ENCODE results near the gene DTNA. TPM values are rescaled to one million over a fixed set of nuclear protein-coding genes. Genes with fewer than 3 reads are reported as not detected.

The DTNA gene
- total and polyA plus RNA-seq, 5 experiments from 2014 or later, result not detected

GRCh38 chr18:34783501-34783900 lies 73.4 kb downstream of the DTNA start:
- POLR2A ChIA-PET, result no interaction called here
- Mint-ChIP-seq H3K36me3 (no peaks in the 10 kb centered on the region), H3K27ac (no peak overlapping the region), H3K9me3 (peaks cover 0 to 3% (median 0%) of the 10 kb centered on the region in 9 donors), H3K4me1 (peaks cover 0 to 7% (median 2%) of the 10 kb centered on the region in 4 donors), H3K4me3 (no peak overlapping the region), H3K27me3 (peaks cover 0 to 7% (median 5%) of the 10 kb centered on the region in 5 donors)
- DNase-seq (no peak), ATAC-seq (no peak)

GRCh38 chr18:34786162-34786741 lies 76.2 kb downstream of the DTNA start:
- DNase-seq, result no peak
- H3K4me1 Mint-ChIP-seq, result peaks cover 0 to 7% (median 2%) of the 10 kb centered on the region in 4 donors

GRCh38 chr18:34787931-34788532 lies 77.9 kb downstream of the DTNA start:
- DNase-seq (peak in 5 of 10 donors; percentile 9 to 40 (median 31)), ATAC-seq (peak in 1 of 2 donors; percentile 56)

More at GRCh38 chr18:34786162-34786741, 76.2 kb downstream of the DTNA start:
- Mint-ChIP-seq H3K27me3 (peaks cover 5 to 31% (median 13%) of the 10 kb centered on the region in 5 donors), H3K9me3 (no peaks in the 10 kb centered on the region), H3K36me3 (no peaks in the 10 kb centered on the region), H3K27ac (no peak overlapping the region), H3K4me3 (no peak overlapping the region)
- no peak for ATAC-seq
- POLR2A ChIA-PET, result no interaction called here

GRCh38 chr18:34789768-34790344 lies 79.8 kb downstream of the DTNA start:
- H3K4me3 Mint-ChIP-seq, result no peak overlapping the region
- ATAC-seq (no peak), DNase-seq (no peak)
- POLR2A ChIA-PET, result no interaction called here
- H3K4me1 Mint-ChIP-seq, result no peaks in the 10 kb centered on the region
- H3K27me3 Mint-ChIP-seq, result peaks cover 8 to 41% (median 13%) of the 10 kb centered on the region in 5 donors
- no peak overlapping the region for H3K27ac Mint-ChIP-seq
- H3K9me3 Mint-ChIP-seq, result peaks cover 0 to 5% (median 0%) of the 10 kb centered on the region in 9 donors
- peaks cover 0 to 5% (median 0%) of the 10 kb centered on the region in 3 donors for H3K36me3 Mint-ChIP-seq

More at GRCh38 chr18:34787931-34788532, 77.9 kb downstream of the DTNA start:
- Mint-ChIP-seq H3K27me3 (peaks cover 7 to 31% (median 13%) of the 10 kb centered on the region in 5 donors), H3K4me1 (peaks cover 0 to 7% (median 2%) of the 10 kb centered on the region in 4 donors), H3K27ac (no peak overlapping the region), H3K9me3 (peaks cover 0 to 4% (median 0%) of the 10 kb centered on the region in 9 donors), H3K36me3 (peaks cover 0 to 5% (median 0%) of the 10 kb centered on the region in 3 donors), H3K4me3 (no peak overlapping the region)
- POLR2A ChIA-PET, result no interaction called here

- ATAC-seq, result no peak
- no peak overlapping the region for H3K27ac Mint-ChIP-seq
- POLR2A ChIA-PET, result no interaction called here
- H3K4me1 Mint-ChIP-seq, result no peaks in the 10 kb centered on the region
- peaks cover 0 to 5% (median 0%) of the 10 kb centered on the region in 9 donors for H3K9me3 Mint-ChIP-seq
- peaks cover 5 to 38% (median 8%) of the 10 kb centered on the region in 5 donors for H3K27me3 Mint-ChIP-seq
- no peak for DNase-seq
- peaks cover 0 to 5% (median 0%) of the 10 kb centered on the region in 3 donors for H3K36me3 Mint-ChIP-seq
- no peak overlapping the region for H3K4me3 Mint-ChIP-seq
Observed at GRCh38 chr18:34794348-34794747, 84.2 kb downstream of the DTNA start.

GRCh38 chr18:34795070-34795732 lies 85.1 kb downstream of the DTNA start:
- no peaks in the 10 kb centered on the region for H3K4me1 Mint-ChIP-seq
- H3K27ac Mint-ChIP-seq, result no peak overlapping the region
- H3K4me3 Mint-ChIP-seq, result no peak overlapping the region
- peaks cover 0 to 5% (median 0%) of the 10 kb centered on the region in 3 donors for H3K36me3 Mint-ChIP-seq
- peaks cover 0 to 5% (median 0%) of the 10 kb centered on the region in 9 donors for H3K9me3 Mint-ChIP-seq
- ATAC-seq (no peak), DNase-seq (no peak)
- H3K27me3 Mint-ChIP-seq, result peaks cover 5 to 30% (median 7%) of the 10 kb centered on the region in 5 donors
- POLR2A ChIA-PET, result no interaction called here

GRCh38 chr18:34796035-34796657 lies 86.0 kb downstream of the DTNA start:
- Mint-ChIP-seq H3K9me3 (peaks cover 0 to 5% (median 0%) of the 10 kb centered on the region in 9 donors), H3K27ac (no peak overlapping the region), H3K4me1 (no peaks in the 10 kb centered on the region), H3K27me3 (peaks cover 2 to 21% (median 4%) of the 10 kb centered on the region in 5 donors), H3K4me3 (no peak overlapping the region), H3K36me3 (peaks cover 0 to 5% (median 0%) of the 10 kb centered on the region in 3 donors)
- ATAC-seq, result no peak
- POLR2A ChIA-PET, result no interaction called here
- DNase-seq, result no peak

GRCh38 chr18:34799291-34799690 lies 89.2 kb downstream of the DTNA start:
- H3K27me3 Mint-ChIP-seq, result peaks cover 0 to 14% (median 3%) of the 10 kb centered on the region in 5 donors
- no peak overlapping the region for H3K4me3 Mint-ChIP-seq
- H3K9me3 Mint-ChIP-seq, result no peaks in the 10 kb centered on the region
- ATAC-seq (no peak), DNase-seq (no peak)
- peaks cover 0 to 2% (median 0%) of the 10 kb centered on the region in 4 donors for H3K4me1 Mint-ChIP-seq
- H3K36me3 Mint-ChIP-seq, result no peaks in the 10 kb centered on the region
- no peak overlapping the region for H3K27ac Mint-ChIP-seq
- POLR2A ChIA-PET, result no interaction called here

- no peak overlapping the region for H3K27ac Mint-ChIP-seq
- H3K27me3 Mint-ChIP-seq, result peaks cover 0 to 16% (median 3%) of the 10 kb centered on the region in 5 donors
- H3K4me3 Mint-ChIP-seq, result no peak overlapping the region
- peaks cover 2 to 4% (median 3%) of the 10 kb centered on the region in 4 donors for H3K4me1 Mint-ChIP-seq
- ATAC-seq (no peak), DNase-seq (no peak)
- H3K36me3 Mint-ChIP-seq, result no peaks in the 10 kb centered on the region
- POLR2A ChIA-PET, result no interaction called here
- H3K9me3 Mint-ChIP-seq, result no peaks in the 10 kb centered on the region
Observed at GRCh38 chr18:34800381-34800780, 90.3 kb downstream of the DTNA start.

- Mint-ChIP-seq H3K9me3 (no peaks in the 10 kb centered on the region), H3K27ac (no peak overlapping the region), H3K4me3 (no peak overlapping the region), H3K27me3 (peaks cover 0 to 16% (median 3%) of the 10 kb centered on the region in 5 donors), H3K36me3 (no peaks in the 10 kb centered on the region), H3K4me1 (peaks cover 2 to 11% (median 7%) of the 10 kb centered on the region in 4 donors)
- ATAC-seq (no peak), DNase-seq (no peak)
- POLR2A ChIA-PET, result no interaction called here
Observed at GRCh38 chr18:34801774-34802173, 91.7 kb downstream of the DTNA start.

- Mint-ChIP-seq H3K9me3 (no peaks in the 10 kb centered on the region), H3K4me3 (no peak overlapping the region), H3K27me3 (peaks cover 0 to 16% (median 0%) of the 10 kb centered on the region in 5 donors), H3K4me1 (peaks cover 2 to 11% (median 7%) of the 10 kb centered on the region in 4 donors), H3K27ac (no peak overlapping the region), H3K36me3 (no peaks in the 10 kb centered on the region)
- ATAC-seq (no peak), DNase-seq (no peak)
- POLR2A ChIA-PET, result no interaction called here
Observed at GRCh38 chr18:34802959-34803358, 92.9 kb downstream of the DTNA start.

- ATAC-seq (no peak), DNase-seq (no peak)
- H3K4me1 Mint-ChIP-seq, result peaks cover 2 to 11% (median 7%) of the 10 kb centered on the region in 4 donors
- H3K27me3 Mint-ChIP-seq, result peaks cover 0 to 12% (median 2%) of the 10 kb centered on the region in 5 donors
- POLR2A ChIA-PET, result no interaction called here
- H3K27ac Mint-ChIP-seq, result no peak overlapping the region
- H3K36me3 Mint-ChIP-seq, result no peaks in the 10 kb centered on the region
- no peak overlapping the region for H3K4me3 Mint-ChIP-seq
- no peaks in the 10 kb centered on the region for H3K9me3 Mint-ChIP-seq
Observed at GRCh38 chr18:34803877-34804400, 93.8 kb downstream of the DTNA start.
